ENCODE results near the gene HLA-DMB.

DNA sequence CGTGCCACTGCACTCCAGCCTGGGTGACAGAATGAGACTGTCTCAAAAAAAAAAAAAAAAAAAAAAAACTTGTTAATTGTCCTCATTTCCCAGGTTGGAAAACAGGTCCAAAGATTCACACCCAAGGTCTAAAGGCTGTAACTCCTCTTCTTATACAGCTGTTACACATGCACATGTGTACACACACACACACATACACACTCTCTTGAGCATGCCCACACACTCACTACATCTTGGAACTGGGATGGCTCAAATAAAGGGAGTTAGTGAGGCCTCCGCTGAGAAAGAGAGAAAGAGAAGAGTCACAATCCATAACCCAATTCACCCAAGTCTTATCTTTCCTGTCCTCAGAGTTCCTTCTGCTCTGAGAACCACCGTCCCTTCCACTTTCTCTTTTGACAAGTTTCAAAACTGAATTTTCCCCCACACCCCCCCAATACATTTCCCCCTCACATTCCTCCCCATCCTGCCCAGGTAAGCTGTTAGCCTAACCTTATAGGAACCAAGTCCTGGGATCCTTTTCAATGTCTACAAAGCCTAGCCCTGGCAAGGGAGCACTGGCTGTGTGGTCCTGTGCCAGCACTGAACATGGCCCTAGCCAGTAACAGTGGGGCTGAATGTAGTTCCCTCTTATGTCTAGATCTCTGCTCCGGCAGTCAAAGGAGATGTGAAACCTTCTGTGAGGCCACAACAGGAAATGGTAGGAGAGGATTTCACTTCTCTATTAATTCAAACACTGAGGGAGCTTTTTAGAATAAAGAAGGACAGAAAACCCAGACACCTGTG lies 3.2 kb upstream of the HLA-DMB start:
- TF ChIP-seq, protein P1, sequence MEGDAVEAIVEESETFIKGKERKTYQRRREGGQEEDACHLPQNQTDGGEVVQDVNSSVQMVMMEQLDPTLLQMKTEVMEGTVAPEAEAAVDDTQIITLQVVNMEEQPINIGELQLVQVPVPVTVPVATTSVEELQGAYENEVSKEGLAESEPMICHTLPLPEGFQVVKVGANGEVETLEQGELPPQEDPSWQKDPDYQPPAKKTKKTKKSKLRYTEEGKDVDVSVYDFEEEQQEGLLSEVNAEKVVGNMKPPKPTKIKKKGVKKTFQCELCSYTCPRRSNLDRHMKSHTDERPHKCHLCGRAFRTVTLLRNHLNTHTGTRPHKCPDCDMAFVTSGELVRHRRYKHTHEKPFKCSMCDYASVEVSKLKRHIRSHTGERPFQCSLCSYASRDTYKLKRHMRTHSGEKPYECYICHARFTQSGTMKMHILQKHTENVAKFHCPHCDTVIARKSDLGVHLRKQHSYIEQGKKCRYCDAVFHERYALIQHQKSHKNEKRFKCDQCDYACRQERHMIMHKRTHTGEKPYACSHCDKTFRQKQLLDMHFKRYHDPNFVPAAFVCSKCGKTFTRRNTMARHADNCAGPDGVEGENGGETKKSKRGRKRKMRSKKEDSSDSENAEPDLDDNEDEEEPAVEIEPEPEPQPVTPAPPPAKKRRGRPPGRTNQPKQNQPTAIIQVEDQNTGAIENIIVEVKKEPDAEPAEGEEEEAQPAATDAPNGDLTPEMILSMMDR (IDR thresholded peaks at IDR 0.05) = no peak
- TF ChIP-seq POLR2A (IDR thresholded peaks at IDR 0.05) (no peak), POLR2AphosphoS5 (IDR thresholded peaks at IDR 0.05; ENCODE audit: insufficient read depth in 1 of 2, low read depth in 1 of 2) (no peak)
